Neural cell (in vitro differentiated cells): Measurements from ENCODE around the gene ATAD2B. TPM values are rescaled to one million over a fixed set of nuclear protein-coding genes. Genes with fewer than 3 reads are reported as not detected.

Experiments used
- H2AFZ ChIP-seq: fragments of 200-600, 300-800 bp; sonication (generic), shearing (Covaris generic); 2 replicates; pipeline ENCODE4 v1.6.0; 2014; ENCODE audit warnings: low read depth, mild to moderate bottlenecking, antibody characterized with exemption, low read length, moderate library complexity
- H3F3A ChIP-seq: fragments of 200-600 bp; shearing (Covaris generic); 2 replicates; pipeline ENCODE4 v1.6.1; 2016; ENCODE audit warnings: mild to moderate bottlenecking, moderate library complexity, mixed read lengths, antibody characterized with exemption, low read length; ENCODE audit not compliant: insufficient read depth, poor library complexity, severe bottlenecking
- H3K27ac ChIP-seq: fragments of 200-600, 300-800 bp; sonication (generic), shearing (Covaris generic); 2 replicates; pipeline ENCODE4 v1.5.1; 2014; ENCODE audit warnings: mild to moderate bottlenecking, low read length, moderate library complexity
- H3K27me3 ChIP-seq: fragments of 300-800, 200-600 bp; sonication (generic), shearing (Covaris generic); 2 replicates; pipeline ENCODE4 v1.6.0; 2014; ENCODE audit warnings: mild to moderate bottlenecking, low read depth, low read length, moderate library complexity; ENCODE audit not compliant: insufficient read depth
- H3K36me3 ChIP-seq: fragments of 300-800, 200-600 bp; sonication (generic), shearing (Covaris generic); 2 replicates; pipeline ENCODE4 v1.5.1; 2014; ENCODE audit warnings: mild to moderate bottlenecking, antibody characterized with exemption, low read length, moderate library complexity; ENCODE audit not compliant: insufficient read depth
- H3K4me2 ChIP-seq: fragments of 300-800, 200-600 bp; sonication (generic), shearing (Covaris generic); 2 replicates; pipeline ENCODE4 v1.6.0; 2014; ENCODE audit warnings: mild to moderate bottlenecking, low read length
- H3K4me3 ChIP-seq: fragments of 300-800, 200-600 bp; sonication (generic), shearing (Covaris generic); 2 replicates; pipeline ENCODE4 v1.5.1; 2014; ENCODE audit warnings: mild to moderate bottlenecking, low read length, moderate library complexity
- H3K79me2 ChIP-seq: fragments of 200-600 bp; shearing (Covaris generic); replicated peaks from 2 replicates; pipeline ENCODE4 v1.6.0; 2014; ENCODE audit warnings: mild to moderate bottlenecking, low read length, moderate library complexity; ENCODE audit not compliant: insufficient read depth
- H3K9ac ChIP-seq: fragments of 300-800, 200-600 bp; sonication (generic), shearing (Covaris generic); 2 replicates; pipeline ENCODE4 v1.6.1; 2016; ENCODE audit warnings: mild to moderate bottlenecking, low read length, mixed read lengths
- H3K9me2 ChIP-seq: fragments of 200-600 bp; shearing (Covaris generic); 2 replicates; pipeline ENCODE4 v1.6.1; 2016; ENCODE audit warnings: mild to moderate bottlenecking, low read length, mixed read lengths; ENCODE audit not compliant: insufficient read depth
- H3K9me3 ChIP-seq: fragments of 200-600, 300-800 bp; sonication (generic), shearing (Covaris generic); 2 replicates; pipeline ENCODE4 v1.6.1; 2016; ENCODE audit warnings: mild to moderate bottlenecking, mixed run types, low read length, moderate library complexity, mixed read lengths
- H4K20me1 ChIP-seq: fragments of 200-600 bp; shearing (Covaris generic); 2 replicates; pipeline ENCODE4 v1.6.1; 2016; ENCODE audit warnings: mild to moderate bottlenecking, mixed run types; ENCODE audit not compliant: insufficient read depth
- EP300 ChIP-seq: fragments of 450-650 bp; conservative IDR thresholded peaks from 2 replicates; pipeline ENCODE4 v1.6.1; 2014; ENCODE audit warnings: antibody characterized with exemption, mild to moderate bottlenecking, moderate library complexity; ENCODE audit not compliant: poor library complexity, severe bottlenecking
- EZH2 ChIP-seq: fragments of 200-600, 300-800 bp; shearing (Covaris generic), sonication (generic); IDR thresholded peaks from 2 replicates; pipeline ENCODE4 v1.6.1; 2014; ENCODE audit warnings: antibody characterized with exemption, low read length, borderline replicate concordance, mild to moderate bottlenecking; ENCODE audit not compliant: insufficient read depth, poor library complexity, severe bottlenecking
- MXI1 ChIP-seq: fragments of 450-650 bp; conservative IDR thresholded peaks from 2 replicates; pipeline ENCODE4 v1.6.1; 2014; ENCODE audit warnings: antibody characterized with exemption, mild to moderate bottlenecking; ENCODE audit not compliant: poor library complexity, severe bottlenecking
- POLR2AphosphoS5 ChIP-seq: IDR thresholded peaks from 2 replicates; pipeline ENCODE4 v1.6.1; 2012
- RAD21 ChIP-seq: fragments of 450-650 bp; conservative IDR thresholded peaks from 2 replicates; pipeline ENCODE4 v1.6.1; 2014; ENCODE audit warnings: antibody characterized with exemption, mild to moderate bottlenecking, moderate library complexity
- SMC3 ChIP-seq: fragments of 450-650 bp; conservative IDR thresholded peaks from 2 replicates; pipeline ENCODE4 v1.6.1; 2014; ENCODE audit warnings: antibody characterized with exemption, mild to moderate bottlenecking, moderate library complexity; ENCODE audit not compliant: poor library complexity
- TAF1 ChIP-seq: IDR thresholded peaks from 2 replicates; pipeline ENCODE4 v1.6.1; 2012; ENCODE audit warnings: low read depth
- polyA plus RNA-seq: library from polyadenylated mRNA; depleted of rRNA; stranded (reverse); fragments of >200 nt; gene quantifications from 2 replicates; pipeline ENCODE4 v1.2.3, GENCODE V29; 2014
- TF ChIP-seq, protein P1 (sequence below): fragments of 450-650 bp; IDR thresholded peaks from 2 replicates; pipeline ENCODE4 v1.5.1; 2014; ENCODE audit warnings: antibody characterized with exemption, mild to moderate bottlenecking, moderate library complexity; ENCODE audit not compliant: poor library complexity, severe bottlenecking
- TF ChIP-seq, protein P2 (sequence below): IDR thresholded peaks from 2 replicates; pipeline ENCODE4 v1.6.1; 2012; ENCODE audit warnings: borderline replicate concordance

ATAD2B gene
- polyA plus RNA-seq, 1 donor from 2014 or later: 37.6 TPM

DNA sequence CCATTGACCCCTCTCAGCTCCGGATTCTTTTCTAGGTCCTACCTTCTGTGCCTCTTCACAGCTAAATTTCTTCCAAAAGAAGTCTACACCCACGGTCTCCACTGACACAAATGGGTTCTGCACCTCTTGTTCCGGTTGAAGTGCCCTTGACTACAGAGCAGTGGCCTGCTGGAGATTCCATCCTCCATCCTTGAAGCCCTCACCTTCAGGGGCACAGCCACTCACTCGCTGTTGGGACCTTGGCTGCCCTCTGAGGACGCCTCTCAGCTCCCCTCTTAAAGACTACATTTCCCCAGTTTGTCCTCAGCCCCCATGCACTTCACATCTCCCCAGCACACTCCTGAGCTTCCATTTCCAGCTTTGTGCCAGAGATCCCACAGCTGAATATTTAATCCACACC lies 226.3 kb downstream of the ATAD2B start:
- no peak overlapping the region for H3K9ac ChIP-seq
- H2AFZ ChIP-seq: no peak overlapping the region
- H3K27me3 ChIP-seq: no peaks in the 10 kb centered on the region
- TF ChIP-seq, protein P1, sequence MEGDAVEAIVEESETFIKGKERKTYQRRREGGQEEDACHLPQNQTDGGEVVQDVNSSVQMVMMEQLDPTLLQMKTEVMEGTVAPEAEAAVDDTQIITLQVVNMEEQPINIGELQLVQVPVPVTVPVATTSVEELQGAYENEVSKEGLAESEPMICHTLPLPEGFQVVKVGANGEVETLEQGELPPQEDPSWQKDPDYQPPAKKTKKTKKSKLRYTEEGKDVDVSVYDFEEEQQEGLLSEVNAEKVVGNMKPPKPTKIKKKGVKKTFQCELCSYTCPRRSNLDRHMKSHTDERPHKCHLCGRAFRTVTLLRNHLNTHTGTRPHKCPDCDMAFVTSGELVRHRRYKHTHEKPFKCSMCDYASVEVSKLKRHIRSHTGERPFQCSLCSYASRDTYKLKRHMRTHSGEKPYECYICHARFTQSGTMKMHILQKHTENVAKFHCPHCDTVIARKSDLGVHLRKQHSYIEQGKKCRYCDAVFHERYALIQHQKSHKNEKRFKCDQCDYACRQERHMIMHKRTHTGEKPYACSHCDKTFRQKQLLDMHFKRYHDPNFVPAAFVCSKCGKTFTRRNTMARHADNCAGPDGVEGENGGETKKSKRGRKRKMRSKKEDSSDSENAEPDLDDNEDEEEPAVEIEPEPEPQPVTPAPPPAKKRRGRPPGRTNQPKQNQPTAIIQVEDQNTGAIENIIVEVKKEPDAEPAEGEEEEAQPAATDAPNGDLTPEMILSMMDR: no peak
- TF ChIP-seq TAF1 (no peak), EP300 (no peak), POLR2AphosphoS5 (no peak)
- no peaks in the 10 kb centered on the region for H3K9me3 ChIP-seq
- no peaks in the 10 kb centered on the region for H3K9me2 ChIP-seq
- no peak overlapping the region for H3K4me3 ChIP-seq
- H4K20me1 ChIP-seq: no peaks in the 10 kb centered on the region
- no peaks in the 10 kb centered on the region for H3K79me2 ChIP-seq
- H3K27ac ChIP-seq: no peak overlapping the region
- no peaks in the 10 kb centered on the region for H3F3A ChIP-seq
- H3K4me2 ChIP-seq: no peak overlapping the region
- peaks cover 37% of the 10 kb centered on the region for H3K36me3 ChIP-seq

DNA sequence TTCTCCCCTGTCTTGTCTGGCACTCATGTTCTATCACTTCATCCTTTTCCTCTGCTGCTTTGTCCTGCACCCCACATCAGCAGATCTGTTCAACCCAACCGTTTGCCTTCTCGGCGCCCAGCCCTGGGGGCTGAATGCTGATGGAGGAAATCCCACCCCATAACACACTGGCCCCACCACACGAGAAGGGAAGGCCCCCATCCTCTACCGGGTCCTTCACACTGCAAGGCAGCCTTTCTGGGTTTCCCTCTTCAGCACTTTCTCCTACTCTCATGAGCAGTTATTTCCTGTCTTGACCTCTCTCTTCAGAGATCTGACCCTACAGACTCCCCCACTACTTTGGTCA lies 227.4 kb downstream of the ATAD2B start:
- no peaks in the 10 kb centered on the region for H4K20me1 ChIP-seq
- peak; percentile 4 for TF ChIP-seq POLR2AphosphoS5
- TF ChIP-seq MXI1: no peak
- H3K27me3 ChIP-seq: no peaks in the 10 kb centered on the region
- H3K36me3 ChIP-seq: peaks cover 42% of the 10 kb centered on the region
- H3K9ac ChIP-seq: no peak overlapping the region
- no peak overlapping the region for H3K4me2 ChIP-seq
- H3K9me3 ChIP-seq: no peaks in the 10 kb centered on the region
- H3K27ac ChIP-seq: peak overlapping the region; percentile 85
- no peaks in the 10 kb centered on the region for H3K79me2 ChIP-seq
- no peaks in the 10 kb centered on the region for H3F3A ChIP-seq
- H3K4me3 ChIP-seq: peak overlapping the region; percentile 49
- H2AFZ ChIP-seq: no peak overlapping the region
- no peaks in the 10 kb centered on the region for H3K9me2 ChIP-seq

DNA sequence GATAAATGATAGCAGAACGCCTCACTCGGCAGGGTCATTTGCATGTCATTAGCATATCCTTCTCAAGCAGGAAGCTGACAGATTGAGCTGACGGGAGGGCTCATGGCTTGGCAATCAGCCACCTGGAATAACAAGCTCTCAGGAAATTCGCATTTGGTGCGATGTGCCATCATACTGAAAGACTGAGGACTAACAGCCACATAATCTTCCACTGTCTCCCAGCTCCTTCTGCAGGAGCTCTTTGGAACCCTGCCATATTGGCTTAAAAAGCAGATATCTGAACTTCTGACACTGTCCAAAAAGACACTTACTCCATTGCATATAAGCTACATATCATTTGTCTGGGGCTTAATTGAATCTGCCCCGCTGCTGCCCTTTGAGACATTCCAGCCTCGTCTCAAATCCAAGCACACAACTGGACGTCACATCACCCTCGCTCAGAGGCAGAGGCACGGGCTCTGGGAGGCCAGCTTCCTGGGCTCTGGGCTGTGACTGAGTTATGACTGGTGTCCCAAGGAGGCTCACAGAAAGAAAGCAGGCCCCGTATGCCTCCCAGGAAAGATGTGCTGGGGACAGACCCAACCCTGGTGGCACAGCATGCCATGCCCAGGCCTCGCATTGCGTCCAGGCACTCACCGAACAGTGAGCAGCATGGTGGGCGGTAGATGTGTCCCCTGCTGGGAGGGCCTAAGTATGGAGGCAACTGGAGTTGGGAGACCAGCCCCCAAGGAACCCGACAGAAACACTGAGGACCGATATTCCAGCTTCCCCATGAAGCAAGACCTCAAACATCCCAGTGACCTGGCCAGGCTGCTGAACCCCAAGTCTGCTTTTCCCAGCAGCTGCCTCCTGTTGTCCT lies 228.0 kb downstream of the ATAD2B start:
- Histone ChIP-seq H3K79me2 (no peaks in the 10 kb centered on the region), H2AFZ (no peak overlapping the region), H3K9ac (peak overlapping the region; percentile 47), H3K27ac (peak overlapping the region; percentile 85), H3K9me2 (no peaks in the 10 kb centered on the region), H3F3A (no peaks in the 10 kb centered on the region), H3K27me3 (no peaks in the 10 kb centered on the region), H3K4me3 (peak overlapping the region; percentile 49), H4K20me1 (no peaks in the 10 kb centered on the region), H3K4me2 (no peak overlapping the region), H3K9me3 (no peaks in the 10 kb centered on the region), H3K36me3 (peaks cover 42% of the 10 kb centered on the region)
- TF ChIP-seq, protein P2, sequence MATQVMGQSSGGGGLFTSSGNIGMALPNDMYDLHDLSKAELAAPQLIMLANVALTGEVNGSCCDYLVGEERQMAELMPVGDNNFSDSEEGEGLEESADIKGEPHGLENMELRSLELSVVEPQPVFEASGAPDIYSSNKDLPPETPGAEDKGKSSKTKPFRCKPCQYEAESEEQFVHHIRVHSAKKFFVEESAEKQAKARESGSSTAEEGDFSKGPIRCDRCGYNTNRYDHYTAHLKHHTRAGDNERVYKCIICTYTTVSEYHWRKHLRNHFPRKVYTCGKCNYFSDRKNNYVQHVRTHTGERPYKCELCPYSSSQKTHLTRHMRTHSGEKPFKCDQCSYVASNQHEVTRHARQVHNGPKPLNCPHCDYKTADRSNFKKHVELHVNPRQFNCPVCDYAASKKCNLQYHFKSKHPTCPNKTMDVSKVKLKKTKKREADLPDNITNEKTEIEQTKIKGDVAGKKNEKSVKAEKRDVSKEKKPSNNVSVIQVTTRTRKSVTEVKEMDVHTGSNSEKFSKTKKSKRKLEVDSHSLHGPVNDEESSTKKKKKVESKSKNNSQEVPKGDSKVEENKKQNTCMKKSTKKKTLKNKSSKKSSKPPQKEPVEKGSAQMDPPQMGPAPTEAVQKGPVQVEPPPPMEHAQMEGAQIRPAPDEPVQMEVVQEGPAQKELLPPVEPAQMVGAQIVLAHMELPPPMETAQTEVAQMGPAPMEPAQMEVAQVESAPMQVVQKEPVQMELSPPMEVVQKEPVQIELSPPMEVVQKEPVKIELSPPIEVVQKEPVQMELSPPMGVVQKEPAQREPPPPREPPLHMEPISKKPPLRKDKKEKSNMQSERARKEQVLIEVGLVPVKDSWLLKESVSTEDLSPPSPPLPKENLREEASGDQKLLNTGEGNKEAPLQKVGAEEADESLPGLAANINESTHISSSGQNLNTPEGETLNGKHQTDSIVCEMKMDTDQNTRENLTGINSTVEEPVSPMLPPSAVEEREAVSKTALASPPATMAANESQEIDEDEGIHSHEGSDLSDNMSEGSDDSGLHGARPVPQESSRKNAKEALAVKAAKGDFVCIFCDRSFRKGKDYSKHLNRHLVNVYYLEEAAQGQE: peak; percentile 81
- TF ChIP-seq POLR2AphosphoS5 (peak; percentile 54), EZH2 (no peak), SMC3 (no peak), TAF1 (no peak), MXI1 (no peak), RAD21 (peak; percentile 56), EP300 (peak; percentile 84)
- TF ChIP-seq, protein P1: peak; percentile 41
